Embryonic facial prominence (tissue), 1 donor: Measurements from ENCODE around the gene TMBIM4.

Experiments
- DNase-seq: peaks from one replicate; pipeline ENCODE4 v3.0.0-alpha.2; 2016; ENCODE audit errors: extremely low spot score

TMBIM4 gene

DNA sequence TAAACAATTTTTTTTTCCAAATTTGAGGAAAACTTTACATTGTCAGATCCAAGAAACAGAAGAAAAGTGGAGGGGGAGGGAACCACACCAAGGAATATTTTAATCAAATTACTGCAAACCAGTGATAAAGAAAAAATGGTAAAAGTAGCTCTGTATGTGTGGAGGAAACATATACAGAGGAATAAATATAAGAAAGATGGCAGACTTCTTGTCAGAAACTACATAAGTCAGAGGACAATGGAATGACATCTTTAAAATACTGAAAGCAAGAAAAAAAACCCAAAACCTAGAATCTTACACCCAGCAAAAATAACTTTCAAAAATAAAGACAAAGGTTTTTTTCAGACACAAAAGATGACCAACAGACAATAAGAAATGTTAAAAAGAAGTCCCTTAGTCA is 29.1 kb downstream of the TMBIM4 start:
- no peak for DNase-seq

DNA sequence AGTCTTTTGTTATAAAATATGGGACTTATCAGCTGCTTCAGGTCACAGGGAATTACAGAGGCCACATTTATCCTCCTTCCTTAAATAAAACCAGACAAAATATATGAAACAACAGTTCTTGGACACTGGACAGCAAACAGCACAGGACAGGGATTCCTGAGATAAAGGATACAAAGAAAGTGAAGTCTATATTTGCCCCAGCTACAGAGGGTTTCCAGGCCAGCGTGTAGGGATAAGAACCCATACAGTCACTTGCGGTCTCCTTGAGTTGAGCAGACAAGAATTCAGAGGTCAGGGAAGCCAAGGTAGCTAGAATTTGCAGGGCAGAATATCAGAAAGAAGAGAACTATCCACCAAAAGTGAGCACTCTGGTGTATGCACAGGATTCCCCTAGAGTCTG is 30.5 kb downstream of the TMBIM4 start:
- DNase-seq = no peak

DNA sequence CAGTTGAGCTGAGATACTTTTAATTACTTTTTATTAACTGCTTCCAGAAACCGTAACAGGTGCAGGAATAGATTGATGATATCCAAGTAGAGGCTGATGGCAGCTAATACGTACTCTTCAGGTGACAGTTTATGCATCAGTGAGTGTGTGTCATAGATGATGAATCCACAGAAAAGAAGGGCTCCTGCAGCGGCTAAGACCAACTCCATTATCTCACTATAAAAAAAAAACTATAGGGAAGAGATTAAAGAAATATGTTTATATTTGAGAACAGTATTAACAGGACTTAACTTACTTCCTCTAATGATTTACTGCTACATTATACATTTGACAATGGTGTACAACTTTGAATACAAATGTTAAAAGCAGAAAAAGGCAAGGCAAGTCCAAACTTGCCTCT is 31.9 kb downstream of the TMBIM4 start:
- DNase-seq = no peak

DNA sequence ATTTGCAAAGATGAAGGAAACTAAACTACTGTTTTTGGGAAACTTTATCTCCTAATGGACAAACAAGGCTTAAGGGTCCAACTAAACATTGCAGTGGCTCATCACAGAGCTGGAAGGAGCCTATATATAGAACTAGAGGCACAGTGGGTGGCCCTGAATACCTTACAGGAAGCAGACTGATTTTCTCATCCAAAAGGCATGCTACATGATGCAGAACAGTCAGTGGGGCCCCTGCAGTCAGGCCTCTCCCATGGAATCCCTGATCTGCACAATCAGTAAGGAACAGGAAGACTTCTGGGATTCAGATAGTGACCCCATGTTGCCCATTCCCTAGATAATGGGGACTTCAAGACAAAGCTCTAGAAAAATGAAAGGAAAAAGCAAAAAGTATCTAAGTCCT is 37.4 kb downstream of the TMBIM4 start:
- no peak for DNase-seq

DNA sequence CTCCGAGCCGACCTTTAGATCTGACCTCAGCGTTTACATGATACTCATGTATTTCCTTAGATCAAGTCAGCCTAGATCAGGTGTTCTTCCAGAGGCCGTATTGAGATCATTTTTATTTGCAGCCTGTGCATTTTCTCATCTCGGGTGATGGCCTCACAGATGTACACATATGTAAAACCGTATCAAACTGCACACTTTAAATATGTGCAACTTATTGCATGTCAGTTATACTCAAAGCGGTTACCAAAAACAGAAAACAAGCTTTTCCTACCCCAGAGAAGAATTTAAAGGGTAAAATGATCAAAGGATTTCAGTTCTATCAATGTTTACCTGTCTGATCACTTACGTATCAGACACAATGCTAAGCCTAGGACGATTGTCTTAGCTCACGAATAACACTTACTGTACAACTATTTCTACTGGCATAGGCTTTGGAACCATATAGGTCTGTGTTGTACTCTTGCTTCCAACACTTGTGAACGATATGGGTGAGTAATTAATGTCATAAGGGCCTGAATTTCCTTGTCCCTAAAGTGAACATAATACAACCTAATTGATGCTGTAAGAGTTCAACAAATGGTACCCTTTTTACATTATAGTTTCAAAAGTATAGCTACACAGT is 38.6 kb downstream of the TMBIM4 start:
- no peak for DNase-seq

DNA sequence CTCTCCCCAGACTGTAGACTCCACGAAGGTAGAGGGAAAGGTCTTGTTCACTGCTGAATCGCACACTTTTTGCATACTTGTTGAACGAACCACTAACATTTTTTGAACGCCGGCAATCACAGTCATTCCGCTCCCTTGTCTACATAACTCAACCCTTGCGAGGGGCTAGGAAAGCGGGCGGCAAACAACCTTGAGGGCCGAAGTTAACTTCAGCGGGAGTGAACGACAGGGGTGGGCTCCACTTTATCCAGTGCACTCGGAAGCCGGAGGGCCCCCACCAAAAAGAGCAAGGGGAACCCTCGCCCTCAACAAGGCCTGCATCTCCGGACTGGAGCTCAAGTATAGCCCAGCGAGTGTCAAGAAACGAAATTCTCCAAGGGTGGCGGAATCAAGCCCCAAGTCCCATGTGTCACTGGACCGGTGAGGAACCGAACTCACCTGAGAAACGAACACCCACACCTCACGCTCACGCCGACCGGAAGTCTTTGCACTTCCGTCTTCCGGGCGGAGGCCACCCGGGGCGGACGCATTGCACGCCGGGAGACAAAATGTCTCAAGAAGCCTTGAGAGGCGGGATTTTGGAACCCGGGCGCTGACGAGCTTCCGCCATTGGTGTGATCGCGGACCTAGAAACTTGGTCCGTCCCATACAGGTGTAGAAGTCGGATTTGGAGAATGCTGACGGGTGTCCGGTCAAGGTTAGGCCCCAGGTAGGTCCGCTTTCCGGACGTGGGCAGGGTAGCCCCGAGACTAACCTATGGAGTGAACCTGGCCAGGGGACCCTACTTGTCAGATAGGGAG is 39.3 kb downstream of the TMBIM4 start, which contains the start of gene LLPH:
TSS of gene LLPH (minus strand) at position 484 of the 800 bp plus-strand sequence. CDS start 1,644 bp downstream, outside the sequence.
- peak; percentile 72 for DNase-seq

DNA sequence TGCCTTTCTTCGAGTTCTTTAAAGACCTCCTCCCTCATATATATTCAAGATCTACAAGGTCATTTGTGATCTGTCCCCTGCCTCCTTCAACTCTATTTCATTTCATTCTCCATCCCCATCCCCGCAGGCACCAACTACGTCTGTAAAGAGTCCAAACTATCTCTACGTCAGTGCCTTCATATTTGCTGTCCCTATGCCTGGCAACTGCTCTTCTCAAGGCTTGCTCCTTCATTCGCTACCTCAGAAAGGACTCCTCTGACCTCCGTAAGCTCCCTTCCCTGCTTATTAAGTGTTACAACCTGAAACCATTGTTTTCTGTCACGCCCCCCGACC is 39.9 kb downstream of the TMBIM4 start:
- DNase-seq = no peak

DNA sequence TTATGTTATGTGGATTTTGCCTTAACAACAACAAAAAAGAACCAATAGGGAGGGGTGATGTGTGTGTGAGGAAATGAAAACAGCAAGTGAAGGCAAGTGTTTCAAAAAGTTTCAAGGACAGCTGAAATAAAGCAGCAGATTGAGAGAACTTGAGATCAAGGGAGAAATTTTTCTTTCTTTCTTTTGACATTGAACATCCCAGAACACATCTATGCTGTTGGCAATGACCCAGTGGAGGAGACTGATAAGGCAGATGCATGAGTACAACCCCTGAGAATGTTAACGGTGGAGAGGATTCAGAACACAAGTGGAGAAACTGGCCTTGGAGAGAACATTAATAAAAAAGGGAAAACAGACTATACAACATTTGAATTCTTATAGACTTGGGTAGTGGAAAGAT is 42.1 kb downstream of the TMBIM4 start:
- DNase-seq = no peak

DNA sequence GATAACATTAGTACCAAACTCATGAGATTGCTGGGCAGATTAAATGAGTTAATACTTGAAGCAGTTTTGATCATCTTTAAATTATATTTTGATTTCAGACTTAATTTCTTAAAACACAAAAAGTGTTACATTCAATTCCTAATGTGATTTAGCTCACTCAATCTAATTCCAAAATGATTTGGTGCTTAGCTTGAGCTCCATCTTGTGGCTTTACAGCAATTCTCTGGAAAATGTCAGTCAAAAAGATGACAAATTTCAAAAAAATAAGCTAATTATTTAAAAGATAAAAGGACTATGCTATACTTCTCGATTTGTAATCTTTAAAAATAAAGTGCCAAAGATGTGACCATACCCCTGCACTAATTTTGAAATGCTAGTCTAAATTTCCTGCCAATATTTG is 49.3 kb downstream of the TMBIM4 start:
- no peak for DNase-seq

DNA sequence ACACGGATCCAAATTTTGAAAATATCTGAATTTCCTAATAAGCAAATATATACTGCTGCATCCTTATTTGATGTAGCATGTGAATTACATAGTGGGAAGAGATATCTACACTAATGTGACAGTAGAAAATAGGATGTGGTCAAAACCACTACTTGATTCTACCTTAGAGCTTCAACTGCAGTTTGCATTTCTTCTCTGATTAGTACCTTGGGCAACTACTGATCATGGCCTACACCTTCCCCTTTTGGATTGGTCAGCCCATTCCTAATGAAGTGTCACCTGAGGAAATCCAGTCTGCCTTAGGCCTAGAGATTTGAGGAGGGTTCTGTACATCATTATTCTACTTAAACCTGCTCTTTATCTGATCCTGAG is 49.9 kb downstream of the TMBIM4 start:
- no peak for DNase-seq

DNA sequence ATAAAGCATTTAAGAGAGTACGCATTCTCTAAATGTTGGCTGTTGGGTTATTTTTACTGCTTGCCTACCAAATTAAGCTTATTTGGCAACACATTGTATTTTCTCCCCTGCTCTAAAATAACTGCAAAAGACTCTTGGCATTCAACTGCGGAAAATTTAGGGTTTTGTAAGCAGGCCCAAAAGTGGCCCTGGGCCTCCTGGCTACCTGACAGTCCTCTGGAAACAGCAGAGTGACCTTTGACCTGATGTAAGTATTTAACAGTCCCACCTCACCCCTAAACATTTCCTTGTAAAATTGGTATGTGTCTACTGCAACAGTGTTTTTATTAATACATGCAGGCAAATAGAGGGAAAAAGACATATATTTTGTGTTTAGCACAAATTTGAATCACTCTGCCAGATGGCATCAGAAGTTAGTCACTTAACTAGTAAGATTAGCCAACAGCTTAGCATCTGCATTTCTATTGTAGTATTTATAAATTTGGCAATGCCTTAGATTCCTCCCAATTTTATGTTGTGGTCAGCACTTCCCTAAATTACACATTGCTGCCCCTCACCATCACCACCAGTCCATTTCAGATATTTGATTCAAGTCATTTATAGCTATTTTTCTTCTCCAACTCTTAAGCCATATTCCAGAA is 50.4 kb downstream of the TMBIM4 start:
- DNase-seq = no peak

DNA sequence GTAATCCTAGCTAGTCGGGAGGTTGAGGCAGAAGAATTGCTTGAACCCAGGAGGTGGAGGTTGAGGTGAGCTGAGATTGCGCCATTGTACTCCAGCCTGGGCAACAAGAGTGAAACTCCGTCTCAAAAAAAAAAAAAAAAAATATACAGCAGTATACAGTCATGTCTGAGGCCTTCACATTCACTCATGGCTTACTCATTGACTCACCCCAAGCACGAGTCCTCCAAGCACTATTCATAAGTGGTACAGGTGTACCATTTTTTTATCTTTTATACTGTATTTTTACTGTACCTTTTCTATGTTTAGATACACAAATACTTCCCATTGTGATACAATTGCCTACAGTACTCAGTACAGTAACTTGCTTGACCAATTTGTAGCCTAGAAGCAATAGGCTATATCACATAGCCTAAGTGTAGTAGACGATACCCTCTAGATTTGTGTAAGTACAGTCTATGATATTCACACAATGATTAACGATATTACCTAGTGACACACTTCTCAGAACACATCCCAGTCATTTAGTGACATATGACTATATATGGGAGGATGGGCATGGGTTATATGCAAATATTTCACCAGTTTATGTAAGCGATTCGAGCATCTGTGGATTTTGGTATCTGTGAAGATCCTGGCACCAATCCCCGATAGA is 51.4 kb downstream of the TMBIM4 start:
- no peak for DNase-seq

DNA sequence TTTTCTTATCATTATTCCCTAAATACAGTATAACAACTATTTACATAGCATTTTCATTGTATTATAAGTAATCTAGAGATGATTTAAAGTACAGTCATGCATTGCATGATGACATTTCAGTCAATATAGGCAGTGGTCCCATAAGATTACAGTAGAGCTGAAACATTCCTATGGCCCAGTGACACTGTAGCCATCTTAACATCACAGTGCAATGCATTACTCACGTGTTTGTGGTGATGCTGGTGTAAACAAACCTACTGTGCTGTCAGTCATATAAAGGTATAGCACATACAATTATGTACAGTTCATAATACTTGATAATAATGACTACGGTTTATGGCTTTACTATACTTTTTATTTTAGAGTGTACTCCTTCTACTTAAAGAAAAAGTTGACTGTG is 52.6 kb downstream of the TMBIM4 start:
- DNase-seq = no peak

DNA sequence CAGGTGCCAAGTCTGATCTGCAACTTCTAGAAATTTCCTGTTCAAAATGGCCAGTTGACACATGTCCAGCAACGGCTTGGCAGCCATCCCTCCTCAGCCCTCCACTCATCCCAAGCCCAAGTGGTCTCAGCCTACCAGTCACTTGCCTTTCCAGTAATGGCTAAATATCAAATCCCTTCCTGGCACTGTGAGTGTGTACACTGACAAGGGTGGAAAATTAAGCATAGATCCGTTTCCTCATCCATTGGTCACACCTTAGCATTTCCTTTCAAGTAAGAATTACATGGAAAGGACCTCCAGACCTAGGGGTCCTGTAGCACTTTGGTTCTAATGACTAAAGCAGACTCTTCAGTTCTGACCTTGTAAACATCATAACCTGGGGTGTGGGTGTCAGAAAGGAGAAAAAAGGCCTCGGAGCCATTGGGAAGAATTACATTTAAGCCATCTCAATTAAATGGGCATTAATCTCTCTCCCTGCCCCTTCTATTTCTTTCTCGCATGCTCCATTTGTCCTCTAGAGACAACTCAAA is 54.7 kb downstream of the TMBIM4 start:
- DNase-seq = no peak

DNA sequence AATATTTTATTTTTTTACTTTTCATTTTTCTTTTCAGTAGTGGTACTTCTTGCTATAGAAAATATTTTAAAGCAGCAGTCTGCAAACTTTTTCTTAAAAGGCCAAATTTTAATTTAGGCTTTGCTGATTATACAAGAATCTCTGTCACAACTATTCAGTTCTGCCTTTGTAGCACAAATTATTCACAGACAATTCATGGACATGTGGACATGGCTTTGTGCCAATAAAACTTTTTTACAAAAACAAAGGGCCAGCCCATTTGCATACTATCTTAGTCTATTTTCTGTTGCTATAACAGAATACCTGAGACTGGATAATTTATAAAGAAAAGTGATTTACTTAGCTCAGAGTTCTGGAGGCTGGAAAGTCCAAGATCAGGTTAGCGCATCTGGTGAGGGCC is 56.3 kb downstream of the TMBIM4 start:
- no peak for DNase-seq

DNA sequence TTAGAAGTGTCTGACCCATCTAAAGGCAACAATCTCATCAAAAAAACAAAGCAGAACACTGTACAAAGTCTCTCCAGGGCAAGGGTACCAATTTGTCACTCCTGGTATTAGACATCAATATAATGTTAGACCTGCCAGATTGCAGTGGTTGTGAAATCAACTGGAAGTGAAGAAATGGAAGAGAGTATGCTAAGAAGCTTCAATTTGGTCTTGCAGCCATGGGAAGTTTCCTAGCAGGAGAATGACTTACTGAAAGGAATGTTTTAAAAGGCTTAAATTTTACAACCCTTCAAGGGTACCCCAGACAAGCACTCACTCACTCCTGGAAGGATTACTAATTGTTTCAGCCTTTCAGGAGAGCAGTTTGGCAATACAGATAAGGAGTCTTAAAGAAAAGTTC is 58.2 kb downstream of the TMBIM4 start:
- DNase-seq = no peak

DNA sequence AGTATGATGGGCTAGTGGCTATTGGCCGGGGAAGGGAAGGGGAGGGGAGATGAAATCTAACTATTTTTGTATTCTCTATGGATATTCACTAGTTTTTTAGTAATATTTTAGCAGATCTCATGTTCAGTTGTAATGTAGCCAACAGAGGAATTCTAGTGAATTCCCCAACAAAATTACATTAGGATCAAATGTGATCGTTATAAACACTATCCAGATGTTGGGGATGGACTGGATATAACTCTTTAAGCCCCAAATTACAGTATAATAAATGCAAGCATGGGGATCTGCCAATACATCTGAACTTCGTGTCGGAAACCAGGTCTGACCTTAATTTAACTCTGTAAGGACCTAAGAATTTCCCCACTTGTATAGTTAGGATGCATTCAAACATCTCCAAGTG is 60.7 kb downstream of the TMBIM4 start:
- peak; percentile 27 for DNase-seq

DNA sequence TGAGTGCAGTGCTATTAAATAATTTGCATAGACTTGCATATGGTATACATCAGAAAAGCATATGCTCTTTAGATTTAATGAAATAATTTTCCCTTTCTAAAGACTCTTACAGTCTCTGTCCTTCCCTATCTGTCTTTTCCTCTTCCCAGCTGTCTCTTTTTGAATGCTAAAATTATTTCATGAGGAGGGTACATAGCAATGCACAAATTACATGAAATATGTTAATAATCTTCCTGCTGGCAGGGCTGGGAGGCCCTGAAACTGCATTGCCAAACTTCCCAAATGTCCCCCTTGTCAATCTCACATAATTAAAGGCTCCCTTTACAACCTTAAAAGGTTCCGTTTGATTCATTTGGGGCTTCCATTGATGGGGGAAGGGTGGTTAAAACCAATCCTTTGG is 61.4 kb downstream of the TMBIM4 start:
- DNase-seq = no peak

DNA sequence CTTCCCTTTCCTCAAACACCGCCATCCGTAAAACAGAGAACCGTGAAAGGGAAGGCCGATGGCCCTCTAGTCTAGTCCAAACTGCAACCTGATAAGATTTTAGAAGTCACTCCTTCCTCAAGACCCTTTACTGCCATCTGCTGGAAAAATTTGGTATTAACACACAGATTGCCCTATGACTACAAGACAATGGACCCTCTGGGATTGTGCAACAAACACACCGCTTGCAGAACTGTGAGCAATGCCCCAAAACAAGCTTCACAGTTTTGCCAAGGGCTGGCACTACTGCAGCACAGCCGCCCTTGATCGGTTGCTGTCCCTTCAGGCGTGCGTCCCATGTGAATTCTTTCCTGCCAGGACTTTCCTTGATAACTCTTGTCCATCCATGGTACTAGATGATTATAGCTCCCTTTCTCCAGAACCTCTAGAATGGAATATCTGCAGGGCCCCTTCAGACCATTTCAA is 62.3 kb downstream of the TMBIM4 start:
- peak; percentile 54 for DNase-seq

DNA sequence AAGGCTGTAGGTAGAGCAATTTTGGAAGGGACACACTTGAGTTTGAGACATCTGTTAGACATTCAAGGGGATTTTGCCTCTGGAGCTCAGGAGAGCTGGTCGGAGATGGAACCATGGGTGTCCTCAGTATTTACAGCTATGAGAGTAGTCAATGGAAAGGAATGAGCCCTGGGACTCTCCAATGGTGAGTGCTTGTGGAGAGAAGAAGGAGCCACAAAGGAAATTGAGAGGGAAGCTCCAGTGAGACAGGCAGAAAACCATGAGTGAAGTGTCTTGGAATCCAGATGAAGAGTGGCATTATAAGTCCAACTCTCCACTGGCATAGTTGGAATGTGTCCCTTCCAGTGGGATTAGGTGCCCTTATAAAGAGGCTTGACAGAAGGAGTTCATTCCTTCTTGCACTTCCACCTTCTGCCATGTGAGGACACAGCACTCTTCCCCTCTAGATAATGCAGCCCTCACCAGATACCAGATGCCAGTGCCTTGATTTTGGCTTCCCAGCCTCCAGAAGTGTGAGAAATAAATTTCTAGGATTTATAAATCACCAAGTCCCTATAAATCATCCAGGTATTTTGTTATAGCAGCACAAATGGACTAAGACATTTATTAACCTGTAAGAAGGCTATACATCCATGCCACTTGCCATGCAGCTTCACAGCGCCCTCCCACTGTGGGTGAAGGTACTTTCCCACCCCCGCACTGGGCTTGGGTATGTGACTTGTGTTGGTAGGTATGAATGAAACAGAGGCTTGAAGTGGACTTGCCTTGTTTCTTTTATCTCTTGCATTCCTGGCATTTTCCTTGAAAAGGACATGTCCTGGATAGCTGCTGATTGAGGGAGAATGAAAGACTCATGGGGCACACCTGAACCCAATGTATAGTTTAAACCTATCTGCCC is 66.5 kb downstream of the TMBIM4 start:
- no peak for DNase-seq

DNA sequence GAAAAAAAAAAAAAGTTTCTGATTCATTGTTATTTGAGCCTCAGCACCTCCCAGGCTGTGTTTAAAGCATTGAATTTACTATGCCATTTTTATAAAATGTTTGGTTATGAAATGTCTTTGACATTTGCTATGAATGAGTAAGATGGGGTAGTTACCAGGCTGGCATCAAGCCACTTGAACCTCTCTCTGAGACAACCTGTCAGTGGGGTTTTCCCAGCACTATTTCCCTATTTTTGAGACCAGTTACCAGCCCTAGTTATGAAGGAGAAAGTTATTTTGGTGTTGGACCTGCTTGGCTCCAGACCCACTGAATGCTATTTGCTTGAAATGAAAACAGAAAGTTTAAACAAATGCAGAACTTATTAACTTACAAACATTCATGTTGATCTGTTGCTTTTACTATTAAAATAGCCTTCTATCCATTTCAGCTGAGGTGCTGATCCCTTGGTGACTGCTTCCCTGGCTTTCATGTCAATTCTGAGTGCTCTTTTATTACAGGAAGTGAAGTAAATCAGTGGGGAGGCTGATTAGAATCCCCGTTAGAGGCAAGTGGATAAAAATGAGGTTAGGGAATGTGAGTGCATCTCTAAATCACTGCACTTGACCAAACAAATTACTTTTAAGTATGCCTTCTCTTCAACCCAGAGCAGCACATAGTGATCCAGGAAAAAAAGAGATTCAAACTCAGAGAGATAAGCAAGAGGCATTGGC is 77.1 kb downstream of the TMBIM4 start:
- no peak for DNase-seq
